Measurements from ENCODE around the gene C16orf95. TPM values are rescaled to one million over a fixed set of nuclear protein-coding genes. Genes with fewer than 3 reads are reported as not detected.

The C16orf95 gene, protein sequence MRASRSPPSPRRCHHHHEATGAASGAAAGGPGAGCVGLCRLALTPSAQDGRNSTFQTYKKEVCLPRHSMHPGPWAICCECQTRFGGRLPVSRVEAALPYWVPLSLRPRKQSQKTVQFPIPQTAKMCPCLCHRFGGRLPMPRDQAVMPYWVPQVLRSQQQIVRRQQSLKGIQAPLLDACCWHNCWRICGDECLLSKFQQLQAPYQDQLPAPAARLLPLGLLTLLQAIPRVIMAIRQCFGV
- total RNA-seq (2022; extraction: Qiagen RNA extraction; ENCODE audit: low read depth), result 5.5 to 7.9 TPM (median 5.7 TPM) in 5 replicates

DNA sequence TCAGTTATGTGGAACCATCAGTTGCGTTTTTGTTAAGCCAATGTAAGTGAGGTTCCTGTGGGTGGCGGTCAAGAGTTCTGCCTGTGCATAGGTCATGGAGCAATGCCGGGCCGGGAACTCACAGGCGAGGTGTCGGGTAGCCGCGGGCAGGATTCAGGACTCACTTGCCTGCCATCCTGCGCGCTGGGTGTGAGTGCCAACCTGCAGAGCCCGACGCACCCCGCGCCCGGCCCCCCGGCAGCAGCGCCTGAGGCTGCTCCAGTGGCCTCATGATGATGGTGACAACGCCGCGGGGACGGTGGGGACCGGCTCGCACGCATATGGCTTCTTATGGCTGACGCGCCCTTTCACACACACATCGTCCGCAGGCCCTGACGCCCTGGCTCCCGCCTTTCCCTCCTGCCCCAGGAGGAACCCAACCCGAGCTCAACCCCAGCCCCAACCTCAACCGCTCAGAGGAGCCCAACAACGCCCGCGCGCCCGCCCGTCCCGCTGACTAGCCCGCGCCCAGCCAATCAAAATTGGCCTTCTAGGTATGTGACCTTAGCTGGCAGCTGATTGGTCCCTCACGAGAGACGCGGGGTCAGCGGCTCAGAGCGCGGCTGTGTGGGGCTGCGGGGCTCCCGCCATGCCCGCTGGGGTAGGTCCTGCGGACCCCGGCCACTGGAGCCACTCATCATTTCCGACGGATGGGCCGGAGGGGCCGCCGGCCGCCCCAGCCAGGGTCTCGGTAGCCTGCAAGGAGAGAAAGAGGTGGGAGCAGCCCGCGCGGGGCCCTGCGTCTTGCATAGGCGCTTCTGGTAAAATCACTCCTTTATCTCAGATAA is at the start of gene C16orf95:
Gene C16orf95, minus strand, starts transcription at position 470 of the 827 bp plus-strand sequence. Its CDS starts 150 bp downstream, at position 320.

Other genes starting within 250 kb of the C16orf95 start
- gene FBXO31, start 66.4 kb upstream of the C16orf95 start, total RNA-seq (2022; extraction: Qiagen RNA extraction; ENCODE audit: low read depth), result 15.4 to 22.2 TPM (median 20.3 TPM) in 5 replicates
- 75.9 to 109 TPM (median 83.1 TPM) in 5 replicates for gene MAP1LC3B, start 74.9 kb upstream of the C16orf95 start, total RNA-seq (2022; extraction: Qiagen RNA extraction; ENCODE audit: low read depth)
- gene ZCCHC14, start 175.6 kb upstream of the C16orf95 start, total RNA-seq (2022; extraction: Qiagen RNA extraction; ENCODE audit: low read depth), result 7.2 to 10.9 TPM (median 9.2 TPM) in 5 replicates

Data from A549 treated with CpdA at 1 μM for 4 hours (cell line).